ENCODE results near the gene SLMAP.

- TF ChIP-seq CTCF (IDR thresholded peaks at IDR 0.05): no peak
- TF ChIP-seq EP300 (IDR thresholded peaks at IDR 0.05): no peak
- TF ChIP-seq POLR2A (IDR thresholded peaks at IDR 0.05; ENCODE audit: low read depth): no peak
- no peak for TF ChIP-seq POLR2AphosphoS5 (IDR thresholded peaks at IDR 0.05)
These were observed 29.0 kb upstream of the SLMAP start for GRCh38 chr3:57727106-57727505.

Data from esophagus muscularis mucosa (tissue), 4 donors.